GM18498 (cell line): ENCODE data around the gene LRRIQ3.

Source experiments
- ATAC-seq: cut with Tn5 transposase; IDR thresholded peaks from one replicate; pipeline ENCODE4 v1.9.1; 2021; ENCODE audit warnings: mild to moderate bottlenecking, moderate library complexity; ENCODE audit not compliant: unreplicated experiment

The LRRIQ3 gene

GRCh38 chr1:74113333-74113732 is 84.6 kb downstream of the LRRIQ3 start:
- ATAC-seq = no peak

- no peak for ATAC-seq
These were observed 90.6 kb downstream of the LRRIQ3 start for GRCh38 chr1:74107394-74107793.

- ATAC-seq = no peak
These were observed 106.6 kb downstream of the LRRIQ3 start for GRCh38 chr1:74091371-74091770.

GRCh38 chr1:74083128-74083527 is 114.8 kb downstream of the LRRIQ3 start:
- ATAC-seq = no peak

GRCh38 chr1:74065081-74065480 is 132.9 kb downstream of the LRRIQ3 start:
- no peak for ATAC-seq

GRCh38 chr1:74057719-74058118 is 140.3 kb downstream of the LRRIQ3 start:
- no peak for ATAC-seq

GRCh38 chr1:74053407-74053806 is 144.6 kb downstream of the LRRIQ3 start:
- ATAC-seq = no peak

GRCh38 chr1:74050386-74050785 is 147.6 kb downstream of the LRRIQ3 start:
- no peak for ATAC-seq

- ATAC-seq = no peak
These were observed 159.9 kb downstream of the LRRIQ3 start for GRCh38 chr1:74038042-74038441.

- no peak for ATAC-seq
These were observed 185.4 kb downstream of the LRRIQ3 start for GRCh38 chr1:74012583-74012982.

GRCh38 chr1:74011736-74012135 is 186.2 kb downstream of the LRRIQ3 start:
- no peak for ATAC-seq

GRCh38 chr1:74010206-74010605 is 187.8 kb downstream of the LRRIQ3 start:
- ATAC-seq = no peak

GRCh38 chr1:74005533-74005932 is 192.4 kb downstream of the LRRIQ3 start:
- no peak for ATAC-seq

- no peak for ATAC-seq
These were observed 194.2 kb downstream of the LRRIQ3 start for GRCh38 chr1:74003806-74004205.

- ATAC-seq = no peak
These were observed 199.5 kb downstream of the LRRIQ3 start for GRCh38 chr1:73998348-73998959.

GRCh38 chr1:73980324-73981040 is 217.5 kb downstream of the LRRIQ3 start:
- ATAC-seq = no peak

GRCh38 chr1:73979684-73980083 is 218.3 kb downstream of the LRRIQ3 start:
- ATAC-seq = no peak

GRCh38 chr1:73978964-73979363 is 219.0 kb downstream of the LRRIQ3 start:
- ATAC-seq = no peak
